Stimulated activated CD4-positive, alpha-beta T cell treated with anti-CD3 and anti-CD28 coated beads, Interleukin-1b, Interleukin-23, amount 100 ng/mL, for 24 hours (primary cell): Measurements from ENCODE around the gene CDC14A.
A peak's percentile ranks its signal among the peaks of the same experiment; 100 is the strongest.
"Not testable (repeated sequence)": the region's sequence is repeated elsewhere in the genome, so short reads cannot be mapped to it uniquely, and the experiment has no call there.

Experiments used
- DNase-seq, 4 experiments: peaks; one replicate each; pipeline ENCODE4 v3.0.0-alpha.2; 2020; ENCODE audit warnings: low read depth in 4 of 4, low spot score in 1 of 4

Gene CDC14A

GRCh38 chr1:100400404-100400803, 48.1 kb downstream of the CDC14A start:
- no peak for DNase-seq

- DNase-seq: no peak
Measured at GRCh38 chr1:100404821-100405220, 52.5 kb downstream of the CDC14A start.

- DNase-seq: not testable (repeated sequence)
Measured at GRCh38 chr1:100405902-100406301, 53.6 kb downstream of the CDC14A start.

DNA sequence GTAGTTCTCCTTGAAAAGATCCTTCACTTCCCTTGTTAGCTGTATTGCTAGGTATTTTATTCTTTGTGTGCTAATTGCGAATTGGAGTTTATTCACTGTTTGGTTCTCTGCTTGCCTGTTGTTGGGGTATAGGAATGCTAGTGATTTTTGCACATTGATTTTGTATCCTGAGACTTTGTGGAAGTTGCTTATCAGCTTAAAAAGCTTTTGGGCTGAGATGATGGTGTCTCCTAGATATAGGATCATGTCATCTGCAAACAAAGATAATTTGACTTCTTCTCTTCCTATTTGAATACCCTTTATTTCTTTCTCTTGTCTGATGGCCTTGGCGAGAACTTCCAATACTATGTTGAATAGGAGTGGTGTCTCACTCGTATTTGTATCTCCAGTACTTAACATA, 55.1 kb downstream of the CDC14A start:
- DNase-seq: not testable (repeated sequence)

DNA sequence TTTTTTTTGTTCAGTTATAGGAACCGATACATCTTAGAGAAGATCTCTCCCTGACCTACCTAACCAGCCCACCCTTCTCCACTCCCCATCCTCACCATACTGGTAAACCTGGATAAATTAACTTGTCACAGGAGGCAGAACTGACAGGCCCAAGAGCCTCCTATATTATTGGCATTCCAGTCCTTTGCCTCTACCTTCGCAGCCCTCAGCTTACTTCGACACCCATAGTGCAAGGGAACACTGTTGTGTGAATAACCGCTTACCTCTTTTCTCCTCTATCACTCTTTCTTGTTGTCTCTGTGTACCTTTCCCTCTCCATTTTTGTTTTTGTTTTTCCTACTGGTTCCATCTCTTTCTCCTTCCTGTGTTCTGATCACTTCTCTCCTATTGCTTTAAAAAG, 58.7 kb downstream of the CDC14A start:
- no peak for DNase-seq

DNA sequence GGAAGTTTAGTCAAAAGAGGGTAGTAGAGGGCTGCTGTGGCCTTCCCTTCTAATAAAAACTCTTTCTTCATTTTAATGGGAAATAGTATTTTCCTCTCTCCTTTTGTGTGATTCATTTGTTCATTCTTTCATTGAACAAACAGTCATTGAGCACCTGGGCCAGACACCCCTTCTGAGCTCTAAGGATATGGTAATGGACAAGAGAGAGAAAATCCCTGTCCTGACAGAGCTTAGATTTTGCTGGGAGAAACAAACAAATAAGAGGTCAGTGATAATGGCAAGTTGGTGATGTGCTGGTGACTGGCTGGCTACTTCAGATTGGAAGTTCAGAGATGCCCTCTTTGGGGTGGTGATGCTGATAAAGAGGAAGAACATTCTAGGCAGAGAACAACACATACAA, 59.3 kb downstream of the CDC14A start:
- DNase-seq: no peak

DNA sequence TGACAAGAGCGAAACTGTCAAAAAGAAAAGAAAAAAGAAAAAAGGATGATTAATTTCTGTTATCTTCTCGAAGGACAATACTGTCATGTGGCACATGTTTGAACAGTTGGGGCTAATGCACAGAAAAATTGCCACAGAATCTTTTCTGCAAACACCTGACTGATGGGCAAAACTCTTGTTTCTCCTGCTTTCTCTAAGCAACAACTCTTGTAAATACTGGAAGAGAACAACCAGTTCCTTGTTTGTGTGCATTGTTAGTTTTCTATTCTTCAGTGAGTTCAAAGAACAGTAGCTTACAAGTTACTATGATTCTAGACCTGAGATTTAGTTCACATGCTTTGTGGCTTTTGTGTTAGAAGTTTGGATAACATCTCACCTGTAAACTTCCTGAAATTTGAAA, 60.7 kb downstream of the CDC14A start:
- no peak for DNase-seq

GRCh38 chr1:100414693-100415497, 62.6 kb downstream of the CDC14A start:
- DNase-seq: no peak

DNA sequence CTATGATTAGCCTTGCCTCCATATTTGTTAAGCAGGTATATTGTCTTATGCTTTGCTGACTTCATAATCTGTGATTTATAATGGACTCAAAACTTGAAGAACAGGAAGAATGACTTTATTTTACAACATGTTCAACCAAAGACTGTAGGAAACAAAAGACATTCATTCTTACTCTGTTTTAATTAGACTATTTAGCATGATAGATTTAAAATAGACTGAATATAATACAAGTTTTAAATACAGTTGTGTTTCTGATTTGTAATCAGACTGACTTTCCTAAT, 63.1 kb downstream of the CDC14A start:
- DNase-seq: no peak

DNA sequence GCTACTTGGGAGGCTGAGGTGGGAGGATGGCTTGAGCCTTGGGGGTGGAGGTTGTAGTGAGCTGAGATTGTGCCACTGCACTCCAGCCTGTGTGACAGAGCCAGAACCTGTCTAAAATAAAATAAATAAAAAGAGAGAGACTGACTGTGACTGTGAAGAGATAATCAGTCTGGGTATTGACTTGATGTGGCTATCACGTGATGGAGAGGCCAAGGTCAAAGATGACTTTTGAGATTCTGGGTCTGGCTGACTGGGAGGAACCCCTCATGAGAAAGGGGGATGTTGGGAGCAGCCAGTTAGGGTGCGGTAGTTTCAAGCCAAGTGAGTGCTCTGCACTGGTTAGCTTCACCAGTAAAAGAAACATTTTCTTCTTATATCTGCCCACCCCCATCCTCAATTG, 66.8 kb downstream of the CDC14A start:
- no peak for DNase-seq

DNA sequence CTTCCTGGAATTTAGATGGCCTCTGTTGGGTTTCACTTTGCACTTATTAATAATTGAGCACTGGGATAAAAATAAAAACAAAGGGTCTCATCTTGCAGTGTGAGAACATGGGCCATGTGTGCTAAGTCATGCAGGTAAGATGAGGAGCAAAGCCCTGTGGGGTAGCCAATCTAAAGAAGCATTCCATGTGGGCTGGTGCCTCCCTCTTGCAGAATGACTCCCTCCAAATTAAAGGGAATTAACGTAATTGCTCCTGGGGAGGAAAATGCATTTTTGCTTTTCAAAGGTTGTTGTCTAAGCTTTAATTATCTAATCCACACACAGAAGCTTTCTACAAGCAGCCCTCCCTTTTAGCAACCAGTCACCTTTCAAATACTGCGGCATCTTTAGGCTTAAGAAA, 69.8 kb downstream of the CDC14A start:
- DNase-seq: no peak

GRCh38 chr1:100423832-100424337, 71.6 kb downstream of the CDC14A start:
- DNase-seq: no peak

DNA sequence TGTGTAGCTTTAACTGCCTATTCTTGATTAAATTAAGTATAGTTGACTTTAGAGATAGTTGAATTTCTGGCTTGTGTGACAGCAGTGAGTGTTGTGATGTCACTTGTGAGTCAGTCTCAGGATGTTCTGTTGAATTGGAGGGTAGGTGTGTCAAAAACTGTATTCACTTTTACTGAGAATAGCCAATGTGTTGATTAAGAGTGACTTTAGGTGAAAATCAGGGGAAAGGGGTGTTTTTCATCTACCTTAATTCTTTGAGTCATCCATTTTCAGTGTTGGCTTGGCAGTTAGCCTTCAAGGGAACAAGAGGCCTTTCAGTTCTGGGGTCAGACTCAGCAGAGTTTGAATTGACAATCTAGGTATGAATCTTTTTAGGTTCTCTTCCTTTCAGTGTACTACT, 75.9 kb downstream of the CDC14A start:
- DNase-seq: no peak

- DNase-seq: no peak
Measured at GRCh38 chr1:100430325-100430756, 78.0 kb downstream of the CDC14A start.

GRCh38 chr1:100431954-100432353, 79.6 kb downstream of the CDC14A start:
- DNase-seq: no peak

DNA sequence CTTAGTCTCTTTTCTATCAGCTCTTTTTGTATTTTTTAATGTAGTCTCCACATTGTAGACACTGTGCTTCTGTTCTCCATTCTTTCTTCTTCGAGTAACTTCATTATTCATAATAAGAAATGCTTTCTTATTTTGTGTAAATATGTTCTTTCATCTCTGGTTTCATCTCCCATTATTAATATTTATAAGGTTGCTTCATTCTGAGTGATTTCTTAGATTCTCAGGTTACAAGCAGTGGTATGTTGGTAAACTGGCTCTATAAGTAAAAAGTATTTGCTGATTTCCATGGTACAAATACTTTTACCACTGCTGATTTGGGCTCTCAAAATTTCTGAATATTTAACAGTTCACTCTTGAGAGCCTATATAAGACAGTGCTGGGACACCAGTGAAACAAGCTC, 81.3 kb downstream of the CDC14A start:
- no peak for DNase-seq

DNA sequence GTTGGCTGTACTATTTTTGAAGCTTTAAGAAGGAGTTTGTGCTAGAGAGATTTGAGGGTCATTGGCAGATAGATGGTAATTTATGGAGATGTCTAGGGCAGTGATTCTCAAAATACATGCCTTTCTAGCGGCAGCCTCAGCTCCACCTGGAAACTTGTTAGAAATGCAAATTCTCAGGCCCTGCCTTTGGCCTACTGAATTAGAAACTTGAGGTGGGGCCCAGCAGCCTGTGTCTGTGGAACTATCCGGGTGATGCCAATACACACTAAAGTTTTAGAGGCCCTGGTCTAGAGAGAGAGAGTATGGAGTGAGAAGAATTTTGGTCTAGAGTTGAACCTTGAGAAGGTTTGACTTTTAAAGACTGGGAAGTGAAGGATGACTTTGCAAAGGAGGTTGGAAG, 82.5 kb downstream of the CDC14A start:
- DNase-seq: no peak

GRCh38 chr1:100438375-100438774, 86.1 kb downstream of the CDC14A start:
- DNase-seq: no peak

DNA sequence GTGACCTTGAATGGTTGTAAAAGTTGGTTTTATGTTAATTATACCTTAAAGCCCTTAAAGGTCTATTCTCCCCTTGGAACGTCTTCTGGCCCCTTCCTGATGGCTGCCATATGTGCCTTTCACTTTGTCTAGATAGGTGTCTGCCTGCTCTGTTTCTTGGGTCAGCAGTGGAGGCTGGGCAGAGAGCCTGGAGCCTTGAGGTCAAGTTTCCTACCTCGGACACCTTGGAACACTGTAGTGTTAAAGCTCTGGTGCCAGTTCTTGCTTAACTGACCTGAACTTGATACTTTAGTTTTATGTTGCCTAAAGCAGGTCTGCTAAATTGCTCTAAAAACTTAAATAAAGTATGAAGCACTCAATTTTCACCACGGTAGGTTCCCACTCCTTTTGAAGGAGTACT, 86.5 kb downstream of the CDC14A start:
- DNase-seq: no peak

DNA sequence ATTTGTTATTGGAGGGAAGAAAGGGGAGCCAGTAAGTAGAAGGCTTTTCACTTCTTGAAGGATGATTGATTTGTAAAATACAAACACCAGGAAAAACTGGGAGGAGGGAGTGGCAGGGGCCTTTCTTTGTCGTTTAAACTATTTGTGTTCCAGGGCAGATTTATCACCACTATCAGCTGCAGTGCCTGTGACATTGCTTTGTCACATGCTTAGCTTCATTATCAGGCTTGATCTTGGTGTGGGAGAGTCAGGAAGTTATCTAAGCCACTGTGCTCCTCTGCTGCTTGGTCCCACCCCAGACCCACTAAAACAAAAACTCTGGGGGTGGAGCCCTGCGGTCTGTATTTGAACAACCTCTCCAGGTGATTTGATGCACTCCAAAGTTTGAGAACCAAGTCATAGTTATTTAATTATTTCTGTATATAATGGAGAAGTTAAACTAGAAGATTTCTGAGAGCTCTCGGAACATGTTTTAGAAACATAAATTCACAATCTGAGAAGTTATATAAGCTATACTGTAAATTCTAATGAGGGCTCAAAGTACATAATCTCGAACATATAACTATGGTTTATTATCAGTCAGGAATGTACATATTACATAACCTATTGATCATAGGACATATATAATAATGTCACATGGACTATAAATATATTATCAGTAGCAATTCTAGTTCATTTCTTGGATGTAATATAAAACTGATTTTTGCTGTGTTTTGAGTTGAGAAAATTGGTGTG, 87.9 kb downstream of the CDC14A start:
- peak in 2 of 4 experiments; percentile 40 to 63 for DNase-seq

- no peak for DNase-seq
Measured at GRCh38 chr1:100441146-100441545, 88.8 kb downstream of the CDC14A start.

GRCh38 chr1:100441651-100442050, 89.3 kb downstream of the CDC14A start:
- DNase-seq: no peak
